DMS153 (cell line): ENCODE data around the gene NMRAL1.

Experiments used
- DNase-seq: peaks from one replicate; lab custom pipeline; 2025; lab: John Stamatoyannopoulos, UW

The NMRAL1 gene

GRCh38 chr16:4426021-4426684, 48.3 kb downstream of the NMRAL1 start:
- DNase-seq: no peak

GRCh38 chr16:4425378-4426020, 48.9 kb downstream of the NMRAL1 start, which contains the start of gene DNAJA3:
DNAJA3 (plus strand) TSS chr16:4425868; CDS start chr16:4425882, 14 bp downstream.
- peak; percentile 86 for DNase-seq

- DNase-seq: no peak
Observed at GRCh38 chr16:4420505-4421105, 53.8 kb downstream of the NMRAL1 start.

GRCh38 chr16:4419402-4419959, 54.9 kb downstream of the NMRAL1 start:
- no peak for DNase-seq

GRCh38 chr16:4416200-4417032, 58.0 kb downstream of the NMRAL1 start, which contains the start of gene CORO7:
CORO7 (minus strand) TSS chr16:4416596; CDS start chr16:4416518, 78 bp downstream.
- DNase-seq: peak; percentile 89

GRCh38 chr16:4415538-4416199, 58.8 kb downstream of the NMRAL1 start:
- DNase-seq: no peak

GRCh38 chr16:4414187-4414917, 60.1 kb downstream of the NMRAL1 start:
- DNase-seq: peak; percentile 69

- DNase-seq: no peak
Observed at GRCh38 chr16:4412854-4413253, 61.6 kb downstream of the NMRAL1 start.

- DNase-seq: no peak
Observed at GRCh38 chr16:4412159-4412558, 62.3 kb downstream of the NMRAL1 start.
